Measurements from ENCODE around the gene SLC4A4. TPM values are rescaled to one million over a fixed set of nuclear protein-coding genes. Genes with fewer than 3 reads are reported as not detected.

Gene SLC4A4
- total RNA-seq, 4 donors from 2014 or later = 0.42 to 1.4 (median 0.65) TPM

DNA sequence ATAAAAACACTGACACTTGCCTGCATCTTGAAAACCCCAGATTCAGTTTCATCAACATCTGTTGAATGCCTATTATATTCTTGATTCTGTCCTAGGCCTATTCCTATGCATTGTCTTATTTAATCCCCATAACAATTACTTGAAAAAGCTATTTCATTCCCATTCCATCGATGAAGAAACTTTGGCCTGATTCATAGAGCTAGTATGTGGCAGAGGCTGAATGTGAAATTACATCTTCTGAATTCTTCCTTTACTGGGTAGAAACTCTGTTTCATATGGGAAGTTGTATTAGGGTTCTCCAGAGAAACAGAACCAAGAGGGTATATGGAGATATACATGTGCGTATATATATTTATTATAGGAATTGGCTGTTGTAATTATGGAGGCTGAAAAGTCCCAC, 35.0 kb upstream of the SLC4A4 start:
- ATAC-seq = no peak
- Histone ChIP-seq H3K27ac (no peak overlapping the region), H3K4me3 (no peak overlapping the region), H3K36me3 (no peaks in the 10 kb centered on the region), H3K9me3 (no peaks in the 10 kb centered on the region), H3K27me3 (no peaks in the 10 kb centered on the region), H3K4me1 (no peaks in the 10 kb centered on the region)
- DNase-seq = no peak
- intact Hi-C loops (cut with DNase I; ENCODE audit: low total_unique reads) = no loop called here
- in situ Hi-C loops (cut with MboI; ENCODE audit: low sequenced_read_pairs in 4 of 4) = no loop called here
- no peak for TF ChIP-seq POLR2A (IDR thresholded peaks at IDR 0.05)
- TF ChIP-seq, protein P1, sequence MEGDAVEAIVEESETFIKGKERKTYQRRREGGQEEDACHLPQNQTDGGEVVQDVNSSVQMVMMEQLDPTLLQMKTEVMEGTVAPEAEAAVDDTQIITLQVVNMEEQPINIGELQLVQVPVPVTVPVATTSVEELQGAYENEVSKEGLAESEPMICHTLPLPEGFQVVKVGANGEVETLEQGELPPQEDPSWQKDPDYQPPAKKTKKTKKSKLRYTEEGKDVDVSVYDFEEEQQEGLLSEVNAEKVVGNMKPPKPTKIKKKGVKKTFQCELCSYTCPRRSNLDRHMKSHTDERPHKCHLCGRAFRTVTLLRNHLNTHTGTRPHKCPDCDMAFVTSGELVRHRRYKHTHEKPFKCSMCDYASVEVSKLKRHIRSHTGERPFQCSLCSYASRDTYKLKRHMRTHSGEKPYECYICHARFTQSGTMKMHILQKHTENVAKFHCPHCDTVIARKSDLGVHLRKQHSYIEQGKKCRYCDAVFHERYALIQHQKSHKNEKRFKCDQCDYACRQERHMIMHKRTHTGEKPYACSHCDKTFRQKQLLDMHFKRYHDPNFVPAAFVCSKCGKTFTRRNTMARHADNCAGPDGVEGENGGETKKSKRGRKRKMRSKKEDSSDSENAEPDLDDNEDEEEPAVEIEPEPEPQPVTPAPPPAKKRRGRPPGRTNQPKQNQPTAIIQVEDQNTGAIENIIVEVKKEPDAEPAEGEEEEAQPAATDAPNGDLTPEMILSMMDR (IDR thresholded peaks at IDR 0.05 in 4 of 5, conservative IDR thresholded peaks at IDR 0.05 in 1 of 5) = no peak

DNA sequence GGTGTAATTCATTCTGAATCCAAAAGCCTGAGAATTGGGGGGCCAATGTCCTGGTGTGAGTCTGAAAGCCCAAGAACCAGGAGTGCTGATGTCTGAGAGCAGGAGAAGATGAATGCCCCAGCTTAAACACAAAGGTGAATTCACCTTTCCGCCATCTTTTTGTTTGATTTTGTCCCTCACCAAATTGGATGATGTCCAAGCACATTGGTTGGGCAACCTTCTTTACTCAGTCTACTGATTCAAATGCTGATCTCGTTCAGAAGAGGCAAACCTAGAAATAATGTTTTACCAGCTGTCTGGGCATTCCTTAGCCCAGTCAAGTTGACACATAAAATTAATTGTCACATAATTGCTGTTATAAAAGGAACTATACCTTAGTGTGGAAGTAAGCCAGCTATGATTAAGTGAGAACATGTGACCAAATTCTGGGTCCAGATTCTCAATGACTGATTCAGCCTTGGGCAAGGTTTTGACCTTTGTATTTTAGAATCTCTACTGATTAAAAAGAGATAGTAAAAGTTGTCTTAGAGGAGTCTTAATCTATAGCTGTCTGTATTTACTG, 34.5 kb upstream of the SLC4A4 start:
- in situ Hi-C loops (cut with MboI; ENCODE audit: low sequenced_read_pairs in 4 of 4) (no loop called here), intact Hi-C loops (cut with DNase I; ENCODE audit: low total_unique reads) (no loop called here)
- Histone ChIP-seq H3K27ac (no peak overlapping the region), H3K4me3 (no peak overlapping the region), H3K27me3 (no peaks in the 10 kb centered on the region), H3K4me1 (no peaks in the 10 kb centered on the region), H3K36me3 (no peaks in the 10 kb centered on the region), H3K9me3 (no peaks in the 10 kb centered on the region)
- ATAC-seq = no peak
- TF ChIP-seq POLR2A (IDR thresholded peaks at IDR 0.05) = no peak
- TF ChIP-seq, protein P1 (IDR thresholded peaks at IDR 0.05 in 4 of 5, conservative IDR thresholded peaks at IDR 0.05 in 1 of 5) = no peak
- no peak for DNase-seq

DNA sequence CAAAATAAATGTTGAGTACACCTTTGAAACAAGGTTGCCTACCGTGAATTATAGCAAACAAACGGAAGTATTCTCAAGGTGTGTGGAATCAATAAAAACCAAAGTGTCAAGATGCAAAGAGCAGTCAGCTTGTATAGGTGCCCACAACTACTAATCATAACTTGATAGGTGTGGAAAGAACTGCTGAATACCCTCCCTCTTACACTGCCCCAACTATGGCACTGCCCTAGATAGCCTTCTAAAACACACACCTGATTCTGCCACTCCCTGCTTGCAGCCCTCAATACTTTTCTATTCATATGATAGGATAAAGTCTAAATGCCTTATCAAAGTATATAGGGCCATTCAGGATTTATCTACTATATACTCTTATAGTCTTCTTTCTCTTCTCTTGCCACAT, 31.1 kb upstream of the SLC4A4 start:
- in situ Hi-C loops (cut with MboI; ENCODE audit: low sequenced_read_pairs in 4 of 4) = no loop called here
- no peak overlapping the region for H3K27ac ChIP-seq

DNA sequence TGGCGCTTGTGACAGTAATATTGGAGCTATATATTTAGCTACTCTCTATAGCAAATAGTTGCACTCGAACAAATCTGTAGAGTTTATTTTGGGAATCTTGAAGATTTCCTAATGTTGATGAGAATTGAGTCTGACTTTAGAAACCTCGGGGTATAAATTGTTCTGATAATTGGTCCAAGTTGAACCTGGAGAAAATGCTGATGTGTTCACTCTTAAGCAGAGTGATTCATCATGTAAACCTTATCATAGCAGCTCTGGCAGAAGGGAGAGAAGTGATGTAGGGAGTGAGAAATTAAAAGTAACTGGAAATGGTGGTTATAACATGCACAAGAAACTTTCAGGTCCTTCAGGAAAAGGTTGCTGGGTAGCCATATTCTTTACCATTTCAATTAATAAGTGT, 16.4 kb upstream of the SLC4A4 start:
- DNase-seq (no peak), ATAC-seq (no peak)
- in situ Hi-C loops (cut with MboI; ENCODE audit: low sequenced_read_pairs in 4 of 4) (no loop called here), intact Hi-C loops (cut with DNase I; ENCODE audit: low total_unique reads) (no loop called here)
- TF ChIP-seq, protein P1 (IDR thresholded peaks at IDR 0.05 in 4 of 5, conservative IDR thresholded peaks at IDR 0.05 in 1 of 5) = no peak
- TF ChIP-seq POLR2A (IDR thresholded peaks at IDR 0.05) = no peak
- no peak overlapping the region for H3K27ac ChIP-seq
- no peaks in the 10 kb centered on the region for H3K9me3 ChIP-seq
- no peaks in the 10 kb centered on the region for H3K36me3 ChIP-seq
- H3K27me3 ChIP-seq = no peaks in the 10 kb centered on the region
- H3K4me3 ChIP-seq = no peak overlapping the region
- H3K4me1 ChIP-seq = no peaks in the 10 kb centered on the region

More for the DNA sequence above, 31.1 kb upstream of the SLC4A4 start:
- no peak for ATAC-seq
- no peaks in the 10 kb centered on the region for H3K27me3 ChIP-seq
- no peaks in the 10 kb centered on the region for H3K4me1 ChIP-seq
- no peak for TF ChIP-seq POLR2A (IDR thresholded peaks at IDR 0.05)
- TF ChIP-seq, protein P1 (IDR thresholded peaks at IDR 0.05 in 4 of 5, conservative IDR thresholded peaks at IDR 0.05 in 1 of 5) = no peak
- H3K36me3 ChIP-seq = no peaks in the 10 kb centered on the region
- H3K4me3 ChIP-seq = no peak overlapping the region
- intact Hi-C loops (cut with DNase I; ENCODE audit: low total_unique reads) = no loop called here
- H3K9me3 ChIP-seq = no peaks in the 10 kb centered on the region
- no peak for DNase-seq

DNA sequence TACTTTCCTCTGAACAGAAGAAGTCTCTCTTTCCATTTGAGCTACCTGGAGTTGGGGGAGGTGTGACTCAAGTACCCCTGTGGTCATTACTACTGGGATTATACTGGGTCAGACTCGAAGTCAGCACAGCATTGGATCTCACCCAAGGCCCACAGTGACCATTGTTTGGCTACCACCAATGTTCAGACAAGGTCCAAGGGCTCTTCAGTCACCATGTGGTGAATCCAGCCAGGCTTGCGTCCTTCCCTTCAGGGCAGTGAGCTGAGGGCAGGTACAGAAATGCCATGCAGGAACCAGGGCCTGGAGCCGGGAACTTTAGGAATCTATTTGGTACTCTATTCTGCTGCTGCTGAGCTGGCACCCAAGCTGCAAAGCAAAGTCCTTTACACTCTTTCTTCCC, 5.5 kb upstream of the SLC4A4 start:
- in situ Hi-C loops (cut with MboI; ENCODE audit: low sequenced_read_pairs in 4 of 4) = no loop called here
- Histone ChIP-seq H3K9me3 (no peaks in the 10 kb centered on the region), H3K36me3 (no peaks in the 10 kb centered on the region), H3K27me3 (no peaks in the 10 kb centered on the region), H3K4me1 (no peaks in the 10 kb centered on the region), H3K4me3 (no peak overlapping the region), H3K27ac (no peak overlapping the region)
- intact Hi-C loops (cut with DNase I; ENCODE audit: low total_unique reads) = no loop called here
- DNase-seq (no peak), ATAC-seq (no peak)
- no peak for TF ChIP-seq POLR2A (IDR thresholded peaks at IDR 0.05)
- TF ChIP-seq, protein P1 (IDR thresholded peaks at IDR 0.05 in 4 of 5, conservative IDR thresholded peaks at IDR 0.05 in 1 of 5) = no peak

Data from gastrocnemius medialis (tissue), 4 donors.